ENCODE data around the gene MSGN1.

MSGN1 gene

GRCh38 chr2:17795309-17795708, 21.0 kb upstream of the MSGN1 start:
- 100% methylated on average over 5 of the region's 5 CpGs for WGBS (ENCODE audit: insufficient coverage)
- no peaks in the 10 kb centered on the region for H3K9me3 ChIP-seq (ENCODE audit: control extremely low read depth in 1 of 5, control insufficient read depth in 4 of 5, insufficient read depth in 2 of 5, low read depth in 1 of 5, low read length in 4 of 5)
- DNase-seq, result no peak

DNA sequence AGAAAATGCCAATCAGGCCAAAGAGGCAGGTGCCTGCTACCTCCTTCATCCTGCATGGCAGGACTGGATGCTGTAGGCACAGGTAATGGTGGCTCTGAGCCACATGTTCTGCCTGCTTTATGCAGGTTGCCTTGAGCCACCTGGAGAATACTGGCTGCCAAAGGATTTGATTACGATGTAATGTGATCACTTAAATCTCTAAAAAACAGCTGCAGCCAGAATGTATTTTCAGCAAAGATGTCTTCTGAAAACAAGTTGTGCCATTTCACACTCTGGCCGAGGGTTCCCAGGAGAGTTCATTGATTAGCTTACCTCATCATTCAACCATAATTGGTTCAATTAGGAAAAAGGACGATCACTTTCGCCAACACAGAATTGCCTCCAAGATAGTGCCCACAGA, 17.9 kb upstream of the MSGN1 start:
- ChIA-PET CTCF (interaction anchor here (0.6 kb wide), 1 partner anchor 656 kb away, joined by 3 read pairs; no protein-coding TSS in a partner anchor), POLR2A (no interaction called here)
- no peak overlapping the region for H3K4me3 ChIP-seq (ENCODE audit: control insufficient read depth in 1 of 7, extremely low read depth in 1 of 7, insufficient read depth in 4 of 7, low read depth in 2 of 7, low read length in 6 of 7)
- WGBS (ENCODE audit: insufficient coverage), result 98% methylated on average over 4 of the region's 4 CpGs
- H3K27me3 ChIP-seq (replicated peaks in 2 of 5; ENCODE audit: control insufficient read depth in 4 of 5, insufficient read depth in 5 of 5, low read length in 4 of 5), result peaks cover 0 to 6% (median 2%) of the 10 kb centered on the region in 5 experiments
- DNase-seq, result no peak
- peaks cover 0 to 9% (median 4%) of the 10 kb centered on the region in 4 experiments for H3K4me1 ChIP-seq (ENCODE audit: control extremely low read depth in 1 of 4, control insufficient read depth in 4 of 4, insufficient read depth in 4 of 4, low read length in 3 of 4)
- H3K36me3 ChIP-seq (ENCODE audit: control insufficient read depth in 4 of 4, insufficient read depth in 4 of 4, low read length in 3 of 4), result no peaks in the 10 kb centered on the region
- H3K27ac ChIP-seq (ENCODE audit: insufficient read depth in 1 of 2, low read depth in 1 of 2, low read length in 2 of 2, poor library complexity in 1 of 2, severe bottlenecking in 2 of 2), result no peak overlapping the region
- H3K9me3 ChIP-seq (ENCODE audit: control extremely low read depth in 1 of 5, control insufficient read depth in 4 of 5, insufficient read depth in 2 of 5, low read depth in 1 of 5, low read length in 4 of 5), result no peaks in the 10 kb centered on the region

More at GRCh38 chr2:17795309-17795708, 21.0 kb upstream of the MSGN1 start:
- Histone ChIP-seq H3K4me1 (ENCODE audit: control extremely low read depth in 1 of 4, control insufficient read depth in 4 of 4, insufficient read depth in 4 of 4, low read length in 3 of 4) (peaks cover 15 to 35% (median 24%) of the 10 kb centered on the region in 4 experiments), H3K4me3 (ENCODE audit: control insufficient read depth in 1 of 7, extremely low read depth in 1 of 7, insufficient read depth in 4 of 7, low read depth in 2 of 7, low read length in 6 of 7) (no peak overlapping the region), H3K27me3 (replicated peaks in 2 of 5; ENCODE audit: control insufficient read depth in 4 of 5, insufficient read depth in 5 of 5, low read length in 4 of 5) (peaks cover 0 to 6% (median 2%) of the 10 kb centered on the region in 5 experiments), H3K27ac (ENCODE audit: insufficient read depth in 1 of 2, low read depth in 1 of 2, low read length in 2 of 2, poor library complexity in 1 of 2, severe bottlenecking in 2 of 2) (no peak overlapping the region), H3K36me3 (ENCODE audit: control insufficient read depth in 4 of 4, insufficient read depth in 4 of 4, low read length in 3 of 4) (no peaks in the 10 kb centered on the region)
- POLR2A ChIA-PET, result no interaction called here
- CTCF ChIA-PET, result interaction anchor here (0.9 to 1.6 kb wide), 3 partner anchors 9 to 36 kb away, joined by 3 to 4 read pairs (median 4); no protein-coding TSS in a partner anchor

DNA sequence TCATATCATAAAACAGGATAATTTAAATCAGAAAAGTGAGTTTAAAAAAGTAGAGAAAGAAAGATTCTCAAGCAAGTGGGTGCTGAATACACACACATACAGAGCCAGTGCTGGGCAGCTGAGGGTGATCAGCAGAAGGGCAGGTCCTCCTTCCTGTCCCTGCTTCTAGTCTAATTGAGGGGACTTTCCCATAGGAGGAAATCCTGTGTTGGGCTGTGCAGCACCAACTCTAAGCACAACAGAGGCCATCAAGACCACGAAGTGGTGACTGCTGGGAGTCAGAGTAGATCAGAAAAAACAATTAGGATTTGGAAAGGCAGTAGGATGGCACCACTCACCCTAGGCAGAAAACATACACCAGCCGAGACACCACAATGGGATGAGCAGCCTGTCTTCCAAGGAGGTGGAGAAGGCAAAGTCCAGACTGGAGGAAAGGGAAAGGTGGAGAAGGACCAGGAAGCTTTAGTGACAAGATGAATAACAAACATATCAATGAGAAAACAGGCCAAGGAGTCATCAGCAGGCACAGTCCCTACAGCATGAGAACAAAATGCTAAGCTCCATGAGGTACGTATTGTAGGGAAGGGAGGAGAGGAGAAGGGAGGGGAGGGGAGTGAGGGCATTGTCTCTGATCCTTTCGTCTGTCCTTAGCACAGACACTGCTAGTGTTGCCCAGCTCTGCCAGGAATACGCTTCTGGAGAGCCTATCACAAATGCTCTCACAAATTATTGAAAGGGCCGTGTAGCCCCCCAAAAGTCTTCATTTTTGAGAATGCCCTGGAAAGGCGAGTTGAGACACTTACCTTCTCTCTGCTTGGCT, 16.7 kb upstream of the MSGN1 start:
- Histone ChIP-seq H3K9me3 (ENCODE audit: control extremely low read depth in 1 of 5, control insufficient read depth in 4 of 5, insufficient read depth in 2 of 5, low read depth in 1 of 5, low read length in 4 of 5) (no peaks in the 10 kb centered on the region), H3K4me1 (ENCODE audit: control extremely low read depth in 1 of 4, control insufficient read depth in 4 of 4, insufficient read depth in 4 of 4, low read length in 3 of 4) (peaks cover 0 to 21% (median 7%) of the 10 kb centered on the region in 4 experiments), H3K36me3 (ENCODE audit: control insufficient read depth in 4 of 4, insufficient read depth in 4 of 4, low read length in 3 of 4) (no peaks in the 10 kb centered on the region), H3K4me3 (ENCODE audit: control insufficient read depth in 1 of 7, extremely low read depth in 1 of 7, insufficient read depth in 4 of 7, low read depth in 2 of 7, low read length in 6 of 7) (no peak overlapping the region), H3K27ac (ENCODE audit: insufficient read depth in 1 of 2, low read depth in 1 of 2, low read length in 2 of 2, poor library complexity in 1 of 2, severe bottlenecking in 2 of 2) (no peak overlapping the region), H3K27me3 (replicated peaks in 2 of 5; ENCODE audit: control insufficient read depth in 4 of 5, insufficient read depth in 5 of 5, low read length in 4 of 5) (peaks cover 0 to 6% (median 2%) of the 10 kb centered on the region in 5 experiments)
- WGBS (ENCODE audit: insufficient coverage), result 83% methylated on average over 3 of the region's 7 CpGs
- no peak for DNase-seq
- POLR2A ChIA-PET, result no interaction called here
- CTCF ChIA-PET, result interaction anchor here (0.9 kb wide), 1 partner anchor 56 kb away, joined by 4 read pairs; no protein-coding TSS in a partner anchor

- Histone ChIP-seq H3K36me3 (ENCODE audit: control insufficient read depth in 4 of 4, insufficient read depth in 4 of 4, low read length in 3 of 4) (no peaks in the 10 kb centered on the region), H3K4me1 (ENCODE audit: control extremely low read depth in 1 of 4, control insufficient read depth in 4 of 4, insufficient read depth in 4 of 4, low read length in 3 of 4) (peaks cover 0 to 22% (median 7%) of the 10 kb centered on the region in 4 experiments), H3K27me3 (replicated peaks in 2 of 5; ENCODE audit: control insufficient read depth in 4 of 5, insufficient read depth in 5 of 5, low read length in 4 of 5) (peaks cover 0 to 5% (median 1%) of the 10 kb centered on the region in 5 experiments), H3K27ac (ENCODE audit: insufficient read depth in 1 of 2, low read depth in 1 of 2, low read length in 2 of 2, poor library complexity in 1 of 2, severe bottlenecking in 2 of 2) (no peak overlapping the region), H3K4me3 (ENCODE audit: control insufficient read depth in 1 of 7, extremely low read depth in 1 of 7, insufficient read depth in 4 of 7, low read depth in 2 of 7, low read length in 6 of 7) (no peak overlapping the region), H3K9me3 (ENCODE audit: control extremely low read depth in 1 of 5, control insufficient read depth in 4 of 5, insufficient read depth in 2 of 5, low read depth in 1 of 5, low read length in 4 of 5) (no peaks in the 10 kb centered on the region)
- no peak for DNase-seq
- ChIA-PET CTCF (interaction anchor here (0.9 kb wide), 1 partner anchor 57 kb away, joined by 4 read pairs; no protein-coding TSS in a partner anchor), POLR2A (no interaction called here)
- WGBS (ENCODE audit: insufficient coverage), result 90% methylated on average over 3 of the region's 5 CpGs
These were observed 16.0 kb upstream of the MSGN1 start for GRCh38 chr2:17800219-17800618.

- Histone ChIP-seq H3K9me3 (ENCODE audit: control extremely low read depth in 1 of 5, control insufficient read depth in 4 of 5, insufficient read depth in 2 of 5, low read depth in 1 of 5, low read length in 4 of 5) (no peaks in the 10 kb centered on the region), H3K36me3 (ENCODE audit: control insufficient read depth in 4 of 4, insufficient read depth in 4 of 4, low read length in 3 of 4) (no peaks in the 10 kb centered on the region), H3K27me3 (replicated peaks in 2 of 5; ENCODE audit: control insufficient read depth in 4 of 5, insufficient read depth in 5 of 5, low read length in 4 of 5) (peaks cover 0 to 4% (median 0%) of the 10 kb centered on the region in 5 experiments), H3K4me1 (ENCODE audit: control extremely low read depth in 1 of 4, control insufficient read depth in 4 of 4, insufficient read depth in 4 of 4, low read length in 3 of 4) (peaks cover 0 to 22% (median 7%) of the 10 kb centered on the region in 4 experiments), H3K4me3 (ENCODE audit: control insufficient read depth in 1 of 7, extremely low read depth in 1 of 7, insufficient read depth in 4 of 7, low read depth in 2 of 7, low read length in 6 of 7) (no peak overlapping the region), H3K27ac (ENCODE audit: insufficient read depth in 1 of 2, low read depth in 1 of 2, low read length in 2 of 2, poor library complexity in 1 of 2, severe bottlenecking in 2 of 2) (no peak overlapping the region)
- 93% methylated on average over 1 of the region's 1 CpG for WGBS (ENCODE audit: insufficient coverage)
- POLR2A ChIA-PET, result no interaction called here
- CTCF ChIA-PET, result interaction anchor here (1.1 kb wide), 1 partner anchor 31 kb away, joined by 3 read pairs; no protein-coding TSS in a partner anchor
- no peak for DNase-seq
These were observed 15.4 kb upstream of the MSGN1 start for GRCh38 chr2:17800693-17801458.

- H3K27ac ChIP-seq (ENCODE audit: insufficient read depth in 1 of 2, low read depth in 1 of 2, low read length in 2 of 2, poor library complexity in 1 of 2, severe bottlenecking in 2 of 2), result no peak overlapping the region
- H3K4me1 ChIP-seq (ENCODE audit: control extremely low read depth in 1 of 4, control insufficient read depth in 4 of 4, insufficient read depth in 4 of 4, low read length in 3 of 4), result peaks cover 0 to 22% (median 7%) of the 10 kb centered on the region in 4 experiments
- WGBS (ENCODE audit: insufficient coverage), result no CpG with 5 or more reads among the region's 3 CpGs
- H3K36me3 ChIP-seq (ENCODE audit: control insufficient read depth in 4 of 4, insufficient read depth in 4 of 4, low read length in 3 of 4), result no peaks in the 10 kb centered on the region
- ChIA-PET POLR2A (no interaction called here), CTCF (interaction anchor here (1.5 kb wide), 1 partner anchor 11 kb away, joined by 4 read pairs; no protein-coding TSS in a partner anchor)
- H3K4me3 ChIP-seq (ENCODE audit: control insufficient read depth in 1 of 7, extremely low read depth in 1 of 7, insufficient read depth in 4 of 7, low read depth in 2 of 7, low read length in 6 of 7), result no peak overlapping the region
- no peaks in the 10 kb centered on the region for H3K9me3 ChIP-seq (ENCODE audit: control extremely low read depth in 1 of 5, control insufficient read depth in 4 of 5, insufficient read depth in 2 of 5, low read depth in 1 of 5, low read length in 4 of 5)
- DNase-seq, result no peak
- peaks cover 0 to 4% (median 0%) of the 10 kb centered on the region in 5 experiments for H3K27me3 ChIP-seq (replicated peaks in 2 of 5; ENCODE audit: control insufficient read depth in 4 of 5, insufficient read depth in 5 of 5, low read length in 4 of 5)
These were observed 12.8 kb upstream of the MSGN1 start for GRCh38 chr2:17803497-17803896.

Measured in common myeloid progenitor, CD34-positive (primary cell).